AG09319 (cell line): ENCODE data around the gene SMYD3.
"Not testable (repeated sequence)": the region's sequence is repeated elsewhere in the genome, so short reads cannot be mapped to it uniquely, and the experiment has no call there.

ENCODE experiments used
- DNase-seq: peaks from one replicate; pipeline ENCODE4 v3.0.0-alpha.2; 2010; ENCODE audit warnings: low read depth; ENCODE audit errors: extremely low read depth
- TF ChIP-seq, protein P1 (sequence below): IDR thresholded peaks from 2 replicates; pipeline ENCODE4 v1.5.1; 2011; ENCODE audit warnings: low read depth, mild to moderate bottlenecking, inconsistent platforms, low read length, moderate library complexity

The SMYD3 gene

DNA sequence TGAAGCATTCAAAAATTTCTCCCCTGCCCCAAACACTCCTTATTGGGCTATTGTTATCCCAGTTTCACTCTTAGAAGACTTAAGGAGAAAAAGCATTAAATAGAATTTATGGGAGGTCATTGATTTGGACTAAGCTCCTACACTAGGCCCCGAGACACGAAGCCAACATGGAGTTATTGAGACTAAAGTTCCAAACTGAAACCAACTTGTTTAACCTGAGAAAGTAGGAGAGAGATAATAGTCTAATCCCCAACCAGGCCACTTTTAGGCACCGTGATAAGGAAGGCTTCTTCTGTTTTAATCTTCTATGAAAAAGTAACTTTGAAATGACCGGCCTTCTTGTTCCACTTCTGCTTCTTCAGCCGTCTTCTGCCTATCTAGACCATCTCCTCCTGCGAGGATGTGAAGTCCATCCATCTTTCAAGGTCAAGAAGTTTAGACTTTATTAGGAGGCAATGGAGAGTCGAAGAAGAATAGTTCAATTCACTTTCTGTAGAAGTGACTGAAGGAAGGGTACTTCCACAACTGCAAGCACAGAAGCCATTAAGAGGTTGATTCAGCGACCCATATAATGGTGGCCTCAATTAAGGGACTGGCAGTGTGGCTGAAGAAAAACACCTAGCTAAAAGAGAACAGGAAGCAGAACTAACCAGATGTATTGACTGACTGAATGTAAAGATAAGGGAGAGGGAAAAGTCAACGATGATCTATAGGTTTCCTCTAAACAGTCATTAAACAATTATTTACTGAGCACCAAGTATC, 428.8 kb downstream of the SMYD3 start:
- TF ChIP-seq, protein P1, sequence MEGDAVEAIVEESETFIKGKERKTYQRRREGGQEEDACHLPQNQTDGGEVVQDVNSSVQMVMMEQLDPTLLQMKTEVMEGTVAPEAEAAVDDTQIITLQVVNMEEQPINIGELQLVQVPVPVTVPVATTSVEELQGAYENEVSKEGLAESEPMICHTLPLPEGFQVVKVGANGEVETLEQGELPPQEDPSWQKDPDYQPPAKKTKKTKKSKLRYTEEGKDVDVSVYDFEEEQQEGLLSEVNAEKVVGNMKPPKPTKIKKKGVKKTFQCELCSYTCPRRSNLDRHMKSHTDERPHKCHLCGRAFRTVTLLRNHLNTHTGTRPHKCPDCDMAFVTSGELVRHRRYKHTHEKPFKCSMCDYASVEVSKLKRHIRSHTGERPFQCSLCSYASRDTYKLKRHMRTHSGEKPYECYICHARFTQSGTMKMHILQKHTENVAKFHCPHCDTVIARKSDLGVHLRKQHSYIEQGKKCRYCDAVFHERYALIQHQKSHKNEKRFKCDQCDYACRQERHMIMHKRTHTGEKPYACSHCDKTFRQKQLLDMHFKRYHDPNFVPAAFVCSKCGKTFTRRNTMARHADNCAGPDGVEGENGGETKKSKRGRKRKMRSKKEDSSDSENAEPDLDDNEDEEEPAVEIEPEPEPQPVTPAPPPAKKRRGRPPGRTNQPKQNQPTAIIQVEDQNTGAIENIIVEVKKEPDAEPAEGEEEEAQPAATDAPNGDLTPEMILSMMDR, result no peak
- DNase-seq, result no peak

DNA sequence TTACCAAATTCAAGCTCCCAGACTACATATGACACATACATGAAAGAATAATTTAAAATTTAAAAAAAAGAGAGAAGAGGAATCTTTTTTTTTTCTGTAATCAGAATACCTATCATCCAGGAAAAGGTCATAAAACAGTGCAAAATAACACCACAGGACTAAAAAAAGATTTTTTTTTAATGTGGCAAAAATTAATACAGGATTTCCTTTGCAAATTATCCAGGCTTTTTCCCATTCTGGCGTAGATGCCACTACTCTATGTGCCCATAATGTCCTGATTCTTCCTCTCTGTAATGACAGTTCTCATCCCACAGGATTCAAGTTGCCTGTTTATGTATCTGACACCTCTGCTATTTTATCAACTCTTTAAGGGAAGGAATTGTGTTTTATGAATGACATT, 429.6 kb downstream of the SMYD3 start:
- no peak for DNase-seq
- TF ChIP-seq, protein P1, result no peak

DNA sequence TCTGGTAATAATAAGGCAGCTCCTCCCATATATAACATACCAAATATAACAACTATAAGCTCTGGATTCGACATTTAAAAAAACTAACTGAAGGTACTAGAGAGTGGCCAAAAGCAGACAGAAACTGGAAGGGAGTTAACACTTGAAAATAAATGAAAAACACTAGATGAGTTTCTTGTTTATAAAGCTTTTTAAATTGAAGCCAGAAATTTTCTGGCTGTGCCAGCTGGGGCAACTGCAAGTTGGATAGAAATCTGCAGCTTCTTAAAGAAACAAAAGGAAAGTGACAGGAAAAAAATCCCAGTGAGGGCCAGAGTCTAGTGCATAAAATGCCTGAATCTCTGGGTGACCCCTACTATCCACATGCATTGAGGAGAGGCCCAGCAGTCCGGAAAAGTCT, 432.7 kb downstream of the SMYD3 start:
- no peak for DNase-seq
- TF ChIP-seq, protein P1, result no peak

DNA sequence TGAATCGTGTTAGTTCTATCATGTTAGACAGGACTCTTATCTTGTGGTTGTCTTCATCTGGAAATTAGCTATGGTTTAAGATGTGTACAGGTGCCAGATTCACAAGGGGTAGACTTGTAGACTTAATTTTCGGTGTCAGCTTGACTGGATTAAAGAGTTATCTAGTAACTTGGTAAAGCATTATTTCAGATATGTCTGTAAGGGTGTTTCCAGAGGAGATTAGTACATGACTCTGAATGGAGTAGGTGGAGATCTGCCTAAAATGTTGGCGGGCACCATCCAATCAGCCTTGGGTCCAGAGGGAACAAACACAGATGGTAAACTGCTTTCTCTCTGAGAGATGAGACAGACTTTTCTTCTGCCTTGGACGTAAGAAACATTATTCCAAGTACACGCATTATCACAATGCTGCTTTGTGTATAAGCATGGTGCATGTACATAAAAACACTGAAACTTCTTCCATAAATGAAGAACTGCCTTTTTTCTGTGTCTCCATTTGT, 434.6 kb downstream of the SMYD3 start:
- TF ChIP-seq, protein P1, result no peak
- DNase-seq, result no peak

GRCh38 chr1:246071981-246072380, 435.1 kb downstream of the SMYD3 start:
- DNase-seq, result not testable (repeated sequence)

GRCh38 chr1:246071561-246071960, 435.5 kb downstream of the SMYD3 start:
- not testable (repeated sequence) for DNase-seq

- DNase-seq, result no peak
- TF ChIP-seq, protein P1, result no peak
Measured at GRCh38 chr1:246069581-246069980, 437.5 kb downstream of the SMYD3 start.

DNA sequence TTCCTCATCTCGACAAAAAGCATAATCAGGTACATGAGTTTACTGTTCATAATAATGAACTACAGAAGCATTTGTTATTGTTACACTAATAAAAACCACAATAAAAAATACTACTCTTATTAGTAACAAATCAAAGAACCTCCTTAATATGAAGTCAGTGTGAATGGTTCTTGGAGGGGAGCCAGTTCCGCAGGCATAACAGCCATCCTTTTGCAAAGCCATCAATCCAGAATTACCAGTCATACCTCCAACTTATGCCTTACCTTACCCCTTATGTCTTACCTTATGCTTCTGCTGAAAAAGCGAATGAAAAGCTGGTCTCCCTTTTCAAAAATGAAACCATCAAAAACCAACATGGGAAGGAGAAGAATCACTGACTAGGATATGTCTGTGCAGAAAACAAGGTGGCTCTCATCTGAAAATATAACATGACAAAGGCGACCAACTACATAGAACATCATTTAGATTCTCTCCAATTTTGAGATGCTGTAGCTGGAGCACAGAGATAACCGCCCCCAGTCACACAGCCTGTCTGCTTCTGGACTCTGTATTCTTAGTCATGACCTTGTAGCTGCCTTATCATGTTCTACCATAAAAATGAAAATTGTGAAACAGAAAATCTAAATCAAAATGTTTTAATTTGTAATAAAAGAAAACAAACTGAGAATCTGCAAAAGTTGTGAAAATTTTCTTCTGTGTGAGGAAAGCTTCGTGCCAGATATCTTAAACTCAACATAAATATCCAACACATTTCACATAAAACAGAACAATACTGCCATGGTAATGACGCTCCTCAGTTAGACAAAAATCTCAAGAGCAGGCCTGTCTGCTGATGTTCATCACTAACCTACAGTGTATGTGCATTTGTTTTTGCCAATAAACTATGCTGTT, 438.2 kb downstream of the SMYD3 start:
- TF ChIP-seq, protein P1, result no peak
- DNase-seq, result no peak
